Muscle of leg (tissue), 11 donors: ENCODE measurements around the gene SPTLC2. TPM values are rescaled to one million over a fixed set of nuclear protein-coding genes. Genes with fewer than 3 reads are reported as not detected.
"Not testable (repeated sequence)": the region's sequence is repeated elsewhere in the genome, so short reads cannot be mapped to it uniquely, and the experiment has no call there.

ENCODE experiments used
- DNase-seq: peaks from one replicate; pipeline ENCODE4 v3.0.0; 2013
- H3K27ac ChIP-seq: one replicate; pipeline ENCODE4 v1.5.1; 2013; ENCODE audit warnings: mild to moderate bottlenecking, low read length, control low read depth
- H3K27me3 ChIP-seq: one replicate; pipeline ENCODE4 v1.6.1; 2013; ENCODE audit warnings: low read length; ENCODE audit not compliant: control insufficient read depth, insufficient read depth
- H3K36me3 ChIP-seq: one replicate; pipeline ENCODE4 v1.6.1; 2013; ENCODE audit warnings: low read length; ENCODE audit not compliant: control insufficient read depth, insufficient read depth
- H3K4me1 ChIP-seq: one replicate; pipeline ENCODE4 v1.6.1; 2013; ENCODE audit warnings: low read length; ENCODE audit not compliant: control insufficient read depth, insufficient read depth
- H3K4me3 ChIP-seq: one replicate; pipeline ENCODE4 v1.5.1; 2013; ENCODE audit warnings: low read length, control low read depth
- H3K9me3 ChIP-seq: replicated peaks from 2 replicates; pipeline ENCODE4 v1.6.1; 2013; ENCODE audit warnings: low read depth, low read length; ENCODE audit not compliant: control insufficient read depth
- WGBS: methylation state at CpG from one replicate; pipeline ENCODE4 v1.1.5; 2013; ENCODE audit warnings: missing lambda C conversion rate; ENCODE audit not compliant: insufficient coverage; 5-methylcytosine and 5-hydroxymethylcytosine counted together
- polyA plus RNA-seq, 8 donors: library from polyadenylated mRNA; unstranded; fragments of 120-200 nt; gene quantifications; one replicate each; pipeline versions ENCODE4 v1.2.1 to v1.2.3, GENCODE V29; 2013; ENCODE audit warnings: inconsistent platforms in 1 of 8, low replicate concordance in 1 of 8; ENCODE audit not compliant: insufficient read length in 8 of 8, insufficient read depth in 1 of 8
- total RNA-seq: library from RNA; stranded (reverse); fragments of 120-200 nt; gene quantifications from one replicate; pipeline ENCODE4 v1.2.4, GENCODE V29; 2013

Gene SPTLC2
- total and polyA plus RNA-seq, 9 donors: 10.6 to 21.6 (median 17.4) TPM

GRCh38 chr14:77541905-77542304 lies 74.5 kb downstream of the SPTLC2 start:
- peaks cover 2% of the 10 kb centered on the region for H3K36me3 ChIP-seq
- no peak for DNase-seq

GRCh38 chr14:77536951-77537350 lies 79.5 kb downstream of the SPTLC2 start:
- H3K27me3 ChIP-seq, H3K4me3 ChIP-seq, H3K27ac ChIP-seq, H3K4me1 ChIP-seq, H3K36me3 ChIP-seq, H3K9me3 ChIP-seq, DNase-seq: not testable (repeated sequence)
- WGBS: no CpG with 5 or more reads among the region's 5 CpGs

More at GRCh38 chr14:77541905-77542304, 74.5 kb downstream of the SPTLC2 start:
- no peak overlapping the region for H3K4me3 ChIP-seq
- no peak overlapping the region for H3K27ac ChIP-seq
- no peaks in the 10 kb centered on the region for H3K9me3 ChIP-seq
- no peaks in the 10 kb centered on the region for H3K4me1 ChIP-seq
- H3K27me3 ChIP-seq: no peaks in the 10 kb centered on the region
- no CpG with 5 or more reads among the region's 4 CpGs for whole genome bisulfite sequencing

GRCh38 chr14:77531071-77531470 lies 85.4 kb downstream of the SPTLC2 start:
- no peaks in the 10 kb centered on the region for H3K27me3 ChIP-seq
- peaks cover 2% of the 10 kb centered on the region for H3K36me3 ChIP-seq
- H3K4me3 ChIP-seq: no peak overlapping the region
- no peaks in the 10 kb centered on the region for H3K4me1 ChIP-seq
- H3K9me3 ChIP-seq: no peaks in the 10 kb centered on the region
- H3K27ac ChIP-seq: no peak overlapping the region
- no peak for DNase-seq

GRCh38 chr14:77529963-77530362 lies 86.5 kb downstream of the SPTLC2 start:
- no peaks in the 10 kb centered on the region for H3K9me3 ChIP-seq
- H3K4me3 ChIP-seq: no peak overlapping the region
- no peaks in the 10 kb centered on the region for H3K27me3 ChIP-seq
- no peaks in the 10 kb centered on the region for H3K4me1 ChIP-seq
- H3K27ac ChIP-seq: no peak overlapping the region
- peaks cover 2% of the 10 kb centered on the region for H3K36me3 ChIP-seq
- no peak for DNase-seq

- H3K9me3 ChIP-seq: no peaks in the 10 kb centered on the region
- no peaks in the 10 kb centered on the region for H3K4me1 ChIP-seq
- no peak for DNase-seq
- peaks cover 2% of the 10 kb centered on the region for H3K36me3 ChIP-seq
- no peak overlapping the region for H3K4me3 ChIP-seq
- no peaks in the 10 kb centered on the region for H3K27me3 ChIP-seq
- WGBS: no CpG with 5 or more reads among the region's 2 CpGs
- no peak overlapping the region for H3K27ac ChIP-seq
Observed at GRCh38 chr14:77529213-77529612, 87.2 kb downstream of the SPTLC2 start.

- not testable (repeated sequence) for H3K36me3 ChIP-seq, H3K4me3 ChIP-seq, H3K4me1 ChIP-seq, H3K27me3 ChIP-seq, DNase-seq, H3K27ac ChIP-seq, H3K9me3 ChIP-seq
- 100% methylated on average over 2 of the region's 5 CpGs for WGBS
Observed at GRCh38 chr14:77528701-77529100, 87.7 kb downstream of the SPTLC2 start.

GRCh38 chr14:77526266-77526665 lies 90.2 kb downstream of the SPTLC2 start:
- Histone ChIP-seq H3K9me3 (no peaks in the 10 kb centered on the region), H3K27ac (no peak overlapping the region), H3K27me3 (no peaks in the 10 kb centered on the region), H3K4me3 (no peak overlapping the region), H3K36me3 (peaks cover 2% of the 10 kb centered on the region), H3K4me1 (no peaks in the 10 kb centered on the region)
- no CpG with 5 or more reads among the region's 1 CpG for WGBS
- DNase-seq: peak; percentile 23

GRCh38 chr14:77524536-77524935 lies 91.9 kb downstream of the SPTLC2 start:
- Histone ChIP-seq H3K36me3 (peaks cover 5% of the 10 kb centered on the region), H3K27me3 (no peaks in the 10 kb centered on the region), H3K9me3 (no peaks in the 10 kb centered on the region), H3K4me3 (no peak overlapping the region), H3K4me1 (no peaks in the 10 kb centered on the region), H3K27ac (no peak overlapping the region)
- DNase-seq: no peak
- WGBS: 87% methylated on average over 6 of the region's 6 CpGs

- no peaks in the 10 kb centered on the region for H3K9me3 ChIP-seq
- no peak for DNase-seq
- no peaks in the 10 kb centered on the region for H3K4me1 ChIP-seq
- H3K4me3 ChIP-seq: no peak overlapping the region
- H3K27ac ChIP-seq: no peak overlapping the region
- 75% methylated on average over 3 of the region's 3 CpGs for WGBS
- no peaks in the 10 kb centered on the region for H3K27me3 ChIP-seq
- peaks cover 7% of the 10 kb centered on the region for H3K36me3 ChIP-seq
Observed at GRCh38 chr14:77523109-77523508, 93.3 kb downstream of the SPTLC2 start.

- Histone ChIP-seq H3K4me1 (no peaks in the 10 kb centered on the region), H3K9me3 (no peaks in the 10 kb centered on the region), H3K27me3 (no peaks in the 10 kb centered on the region), H3K27ac (no peak overlapping the region), H3K4me3 (no peak overlapping the region), H3K36me3 (peaks cover 16% of the 10 kb centered on the region)
- WGBS: 73% methylated on average over 4 of the region's 4 CpGs
- no peak for DNase-seq
Observed at GRCh38 chr14:77520555-77520954, 95.9 kb downstream of the SPTLC2 start.

- Histone ChIP-seq H3K36me3 (peaks cover 31% of the 10 kb centered on the region), H3K4me3 (no peak overlapping the region), H3K27me3 (no peaks in the 10 kb centered on the region), H3K27ac (no peak overlapping the region), H3K4me1 (no peaks in the 10 kb centered on the region), H3K9me3 (no peaks in the 10 kb centered on the region)
- DNase-seq: no peak
Observed at GRCh38 chr14:77516126-77516525, 100.3 kb downstream of the SPTLC2 start.
